HEK293 (cell line): ENCODE results near the gene TIAM2.

Experiments
- CTCF ChIA-PET: fragments of 350-600 bp; formaldehyde crosslinking; extraction: SDS; loops from one replicate; lab custom pipeline; 2021; ENCODE audit warnings: antibody characterized with exemption; lab: Yijun Ruan, JAX
- POLR2A ChIA-PET: fragments of 300-600 bp; formaldehyde crosslinking; extraction: SDS; loops from one replicate; lab custom pipeline; 2020; ENCODE audit warnings: antibody characterized with exemption, inconsistent platforms; lab: Yijun Ruan, JAX
- H3K27ac ChIP-seq: fragments of 200-500 bp; sonication (Bioruptor generic); 2 replicates; pipeline ENCODE4 v1.5.1; 2014; ENCODE audit warnings: low read depth, low read length, control low read depth, inconsistent platforms; ENCODE audit errors: extremely low read depth
- H3K36me3 ChIP-seq, 2 experiments: fragments of 200-500 bp in 1 of 2; sonication (Bioruptor generic) in 1 of 2; 1 replicate in 1 of 2; 2 replicates in 1 of 2; pipeline ENCODE4 v1.5.1; 2014 to 2017; ENCODE audit warnings: inconsistent platforms in 2 of 2, low read length in 2 of 2; ENCODE audit not compliant: control insufficient read depth in 2 of 2, insufficient read depth in 1 of 2
- H3K4me1 ChIP-seq: fragments of 200-500 bp; sonication (Bioruptor generic); 2 replicates; pipeline ENCODE4 v1.5.1; 2014; ENCODE audit warnings: mild to moderate bottlenecking, low read length, inconsistent platforms; ENCODE audit not compliant: control insufficient read depth, insufficient read depth
- H3K4me3 ChIP-seq: 2 replicates; pipeline ENCODE4 v1.5.1; 2011; ENCODE audit warnings: low read depth, mild to moderate bottlenecking, control low read depth, low read length, moderate library complexity
- H3K9me3 ChIP-seq: fragments of 200-500 bp; sonication (Bioruptor generic); 2 replicates; pipeline ENCODE4 v1.5.1; 2014; ENCODE audit warnings: low read depth, low read length, inconsistent platforms; ENCODE audit not compliant: control insufficient read depth, insufficient read depth
- GLI4 ChIP-seq: fragments of 450-650 bp; formaldehyde crosslinking; IDR thresholded peaks from 2 replicates; pipeline ENCODE4 v1.5.1; 2016; ENCODE audit warnings: missing biosample characterization, missing genetic modification characterization
- KLF7 ChIP-seq: fragments of 450-650 bp; formaldehyde crosslinking; IDR thresholded peaks from 2 replicates; pipeline ENCODE4 v1.5.1; 2016; ENCODE audit warnings: missing biosample characterization, missing genetic modification characterization, borderline replicate concordance
- PBX3 ChIP-seq: sonication (generic); formaldehyde crosslinking; IDR thresholded peaks from 2 replicates; pipeline ENCODE4 v1.8.1; 2022; ENCODE audit warnings: mild to moderate bottlenecking, moderate library complexity, missing genetic modification reagents
- PRDM6 ChIP-seq: fragments of 450-650 bp; formaldehyde crosslinking; IDR thresholded peaks from 2 replicates; pipeline ENCODE4 v1.5.1; 2017; ENCODE audit warnings: missing biosample characterization, missing genetic modification characterization
- REPIN1 ChIP-seq: fragments of 450-650 bp; formaldehyde crosslinking; IDR thresholded peaks from 2 replicates; pipeline ENCODE4 v1.5.1; 2017; ENCODE audit warnings: missing biosample characterization, missing genetic modification characterization, low read depth
- ZBTB21 ChIP-seq: fragments of 450-650 bp; formaldehyde crosslinking; IDR thresholded peaks from 2 replicates; pipeline ENCODE4 v1.5.1; 2017; ENCODE audit warnings: missing biosample characterization, missing genetic modification characterization
- ZBTB26 ChIP-seq: fragments of 450-650 bp; formaldehyde crosslinking; optimal IDR thresholded peaks from 2 replicates; pipeline ENCODE3; 2016; ENCODE audit warnings: missing biosample characterization, mild to moderate bottlenecking, missing genetic modification characterization
- ZBTB6 ChIP-seq: fragments of 450-650 bp; formaldehyde crosslinking; IDR thresholded peaks from 2 replicates; pipeline ENCODE4 v1.5.1; 2017; ENCODE audit warnings: missing biosample characterization, missing genetic modification characterization
- ZFP69B ChIP-seq: fragments of 450-650 bp; formaldehyde crosslinking; IDR thresholded peaks from 2 replicates; pipeline ENCODE4 v1.5.1; 2016; ENCODE audit warnings: missing biosample characterization, missing genetic modification characterization
- ZNF138 ChIP-seq: fragments of 450-650 bp; formaldehyde crosslinking; IDR thresholded peaks from 2 replicates; pipeline ENCODE4 v1.5.1; 2016; ENCODE audit warnings: missing biosample characterization, missing genetic modification characterization, borderline replicate concordance
- ZNF148 ChIP-seq: fragments of 450-650 bp; formaldehyde crosslinking; IDR thresholded peaks from 2 replicates; pipeline ENCODE4 v1.5.0; 2017; ENCODE audit warnings: missing biosample characterization, missing genetic modification characterization, borderline replicate concordance
- ZNF311 ChIP-seq: fragments of 450-650 bp; formaldehyde crosslinking; IDR thresholded peaks from 2 replicates; pipeline ENCODE4 v1.5.1; 2017; ENCODE audit warnings: missing biosample characterization, missing genetic modification characterization, borderline replicate concordance
- ZNF335 ChIP-seq: fragments of 450-650 bp; formaldehyde crosslinking; conservative IDR thresholded peaks from 2 replicates; pipeline ENCODE4 v1.5.1; 2016; ENCODE audit warnings: missing biosample characterization, missing genetic modification characterization
- ZNF585B ChIP-seq: fragments of 450-650 bp; formaldehyde crosslinking; IDR thresholded peaks from 2 replicates; pipeline ENCODE4 v1.5.1; 2016; ENCODE audit warnings: missing biosample characterization, missing genetic modification characterization
- ZNF624 ChIP-seq: fragments of 450-650 bp; formaldehyde crosslinking; IDR thresholded peaks from 2 replicates; pipeline ENCODE4 v1.5.1; 2017; ENCODE audit warnings: missing biosample characterization, missing genetic modification characterization
- ZNF664 ChIP-seq: fragments of 450-650 bp; formaldehyde crosslinking; IDR thresholded peaks from 2 replicates; pipeline ENCODE4 v1.5.1; 2016; ENCODE audit warnings: missing biosample characterization, missing genetic modification characterization
- ZNF701 ChIP-seq: fragments of 450-650 bp; formaldehyde crosslinking; IDR thresholded peaks from 2 replicates; pipeline ENCODE4 v1.5.1; 2016; ENCODE audit warnings: missing biosample characterization, missing genetic modification characterization
- ZNF837 ChIP-seq: fragments of 450-650 bp; formaldehyde crosslinking; IDR thresholded peaks from 2 replicates; pipeline ENCODE4 v1.5.1; 2016; ENCODE audit warnings: missing biosample characterization, missing genetic modification characterization
- ZSCAN5A ChIP-seq: fragments of 450-650 bp; formaldehyde crosslinking; IDR thresholded peaks from 2 replicates; pipeline ENCODE4 v1.5.1; 2016; ENCODE audit warnings: missing biosample characterization, missing genetic modification characterization

TIAM2 gene

GRCh38 chr6:155263373-155264063 is 268.4 kb downstream of the TIAM2 start, which contains the start of gene CLDN20:
Gene CLDN20 (plus strand): TSS chr6:155264013. CDS start chr6:155275720, 11,707 bp downstream.
- ChIA-PET CTCF (interaction anchor here (1.1 kb wide), 1 partner anchor 9 kb away, joined by 3 read pairs; no protein-coding TSS in a partner anchor), POLR2A (interaction anchor here (0.6 kb wide), 1 partner anchor 217 kb away, joined by 3 read pairs; no protein-coding TSS in a partner anchor)
- peaks cover 0 to 54% of the 10 kb centered on the region in 2 experiments; a peak in 2 of 3 replicates for H3K36me3 ChIP-seq
- no peak within 1 kb of the TSS for H3K27ac ChIP-seq
- H3K9me3 ChIP-seq, result no peaks in the 10 kb centered on the region
- H3K4me1 ChIP-seq, result no peaks in the 10 kb centered on the region
- H3K4me3 ChIP-seq, result no peak within 1 kb of the TSS
- TF ChIP-seq PBX3 (CRISPR knock-in tag) (no peak), ZNF311 (no peak), ZNF664 (tag by site-specific recombination) (no peak), ZBTB21 (tag by site-specific recombination) (no peak), ZFP69B (no peak), ZNF701 (tag by site-specific recombination) (no peak), ZSCAN5A (tag by site-specific recombination) (no peak), REPIN1 (no peak), ZNF624 (tag by site-specific recombination) (no peak), ZNF335 (no peak), ZBTB6 (no peak)

GRCh38 chr6:155264693-155265320 is 269.7 kb downstream of the TIAM2 start:
- H3K9me3 ChIP-seq, result no peaks in the 10 kb centered on the region
- peaks cover 0 to 43% of the 10 kb centered on the region in 2 experiments; a peak in 2 of 3 replicates for H3K36me3 ChIP-seq
- no peak overlapping the region for H3K4me3 ChIP-seq
- H3K27ac ChIP-seq, result no peak overlapping the region
- H3K4me1 ChIP-seq, result no peaks in the 10 kb centered on the region
- ChIA-PET POLR2A (no interaction called here), CTCF (interaction anchor here (0.6 to 0.7 kb wide), 2 partner anchors 56 to 338 kb away, joined by 3 to 4 read pairs; no protein-coding TSS in a partner anchor)
- TF ChIP-seq GLI4 (tag by site-specific recombination) (no peak), ZBTB6 (no peak), PRDM6 (tag by site-specific recombination) (no peak), KLF7 (tag by site-specific recombination) (no peak), ZNF837 (tag by site-specific recombination) (no peak), ZNF138 (tag by site-specific recombination) (no peak), ZBTB26 (tag by site-specific recombination) (no peak), ZNF585B (tag by site-specific recombination) (no peak), ZNF148 (tag by site-specific recombination) (no peak)
